IPS DF 19.7 (cell line): ENCODE data around the gene RNASET2.

Experiments
- DNase-seq: peaks from one replicate; pipeline ENCODE4 v3.0.0-alpha.2; 2013; ENCODE audit warnings: low read depth, low spot score

RNASET2 gene

GRCh38 chr6:166956444-166957086 lies at the start of gene RNASET2:
Gene RNASET2 (minus strand): TSS chr6:166956550. CDS start chr6:166956182, 368 bp downstream.
- no peak for DNase-seq

- DNase-seq: no peak
These were observed 49.2 kb upstream of the RNASET2 start for GRCh38 chr6:167005350-167006159.

- DNase-seq: no peak
These were observed 44.4 kb upstream of the RNASET2 start for GRCh38 chr6:167000759-167001158.

GRCh38 chr6:166999884-167000253 lies 43.5 kb upstream of the RNASET2 start:
- no peak for DNase-seq

- peak; percentile 52 for DNase-seq
These were observed 43.0 kb upstream of the RNASET2 start, which contains the start of gene CEP43 for GRCh38 chr6:166999145-166999883. Gene CEP43 (plus strand): TSS chr6:166999397. CDS start chr6:166999413, 16 bp downstream.

GRCh38 chr6:166998256-166999144 lies 42.1 kb upstream of the RNASET2 start:
- no peak for DNase-seq

GRCh38 chr6:166997768-166998255 lies 41.5 kb upstream of the RNASET2 start:
- peak; percentile 42 for DNase-seq

GRCh38 chr6:166997348-166997747 lies 41.0 kb upstream of the RNASET2 start:
- no peak for DNase-seq

GRCh38 chr6:166996406-166996805 lies 40.1 kb upstream of the RNASET2 start:
- DNase-seq: no peak

- no peak for DNase-seq
These were observed 33.2 kb upstream of the RNASET2 start for GRCh38 chr6:166989427-166990032.

GRCh38 chr6:166988674-166989201 lies 32.4 kb upstream of the RNASET2 start:
- DNase-seq: peak; percentile 23

GRCh38 chr6:166987930-166988329 lies 31.6 kb upstream of the RNASET2 start:
- no peak for DNase-seq

GRCh38 chr6:166987448-166987847 lies 31.1 kb upstream of the RNASET2 start:
- DNase-seq: no peak

GRCh38 chr6:166980738-166981137 lies 24.4 kb upstream of the RNASET2 start:
- DNase-seq: no peak

GRCh38 chr6:166977621-166978525 lies 21.5 kb upstream of the RNASET2 start:
- DNase-seq: no peak

- no peak for DNase-seq
These were observed 20.3 kb upstream of the RNASET2 start for GRCh38 chr6:166976636-166977035.

- no peak for DNase-seq
These were observed 15.8 kb upstream of the RNASET2 start for GRCh38 chr6:166972101-166972500.

GRCh38 chr6:166971271-166971670 lies 14.9 kb upstream of the RNASET2 start:
- DNase-seq: no peak

GRCh38 chr6:166970776-166971175 lies 14.4 kb upstream of the RNASET2 start:
- DNase-seq: no peak
